H9 (cell line): ENCODE results near the gene HYAL4. TPM values are rescaled to one million over a fixed set of nuclear protein-coding genes. Genes with fewer than 3 reads are reported as not detected.

Source experiments
- DNase-seq: peaks from one replicate; pipeline ENCODE4 v3.0.0-alpha.2; 2017
- H2AFZ ChIP-seq: one replicate; pipeline ENCODE4 v1.6.1; 2013; ENCODE audit warnings: mild to moderate bottlenecking, low read length, control low read depth, moderate library complexity
- H2AK5ac ChIP-seq: 2 replicates; pipeline ENCODE4 v1.6.1; 2013; ENCODE audit warnings: low read length, control low read depth, mixed read lengths; ENCODE audit not compliant: insufficient read length
- H2BK120ac ChIP-seq: one replicate; pipeline ENCODE4 v1.6.1; 2013; ENCODE audit warnings: low read depth, mild to moderate bottlenecking, low read length, control low read depth, inconsistent platforms; ENCODE audit not compliant: poor library complexity, severe bottlenecking
- H2BK12ac ChIP-seq: 2 replicates; pipeline ENCODE4 v1.6.1; 2013; ENCODE audit warnings: low read length, control low read depth, mixed read lengths, low read depth; ENCODE audit not compliant: insufficient read length
- H2BK15ac ChIP-seq: 2 replicates; pipeline ENCODE4 v1.6.1; 2013; ENCODE audit warnings: low read depth, low read length, control low read depth
- H2BK20ac ChIP-seq: one replicate; pipeline ENCODE4 v1.6.1; 2013; ENCODE audit warnings: low read depth, mild to moderate bottlenecking, low read length, control low read depth, inconsistent platforms; ENCODE audit not compliant: poor library complexity, severe bottlenecking
- H2BK5ac ChIP-seq: 2 replicates; pipeline ENCODE4 v1.6.1; 2013; ENCODE audit warnings: low read length, control low read depth, mixed read lengths; ENCODE audit not compliant: insufficient read length
- H3K14ac ChIP-seq: 2 replicates; pipeline ENCODE4 v1.6.1; 2013; ENCODE audit warnings: low read length, control low read depth; ENCODE audit not compliant: insufficient read depth
- H3K18ac ChIP-seq: 2 replicates; pipeline ENCODE4 v1.6.1; 2013; ENCODE audit warnings: low read depth, mild to moderate bottlenecking, mixed read lengths, low read length, control low read depth; ENCODE audit not compliant: insufficient read length
- H3K23ac ChIP-seq: 2 replicates; pipeline ENCODE4 v1.6.1; 2013; ENCODE audit warnings: low read length, control low read depth, mixed read lengths, low read depth; ENCODE audit not compliant: insufficient read length
- H3K23me2 ChIP-seq: 2 replicates; pipeline ENCODE4 v1.6.1; 2013; ENCODE audit warnings: low read depth, mild to moderate bottlenecking, mixed read lengths, low read length, control low read depth; ENCODE audit not compliant: insufficient read length, poor library complexity, severe bottlenecking
- H3K27ac ChIP-seq: 2 replicates; pipeline ENCODE4 v1.5.1; 2013; ENCODE audit warnings: low read length, control low read depth, mixed read lengths, low read depth; ENCODE audit not compliant: insufficient read length
- H3K27me3 ChIP-seq: 2 replicates; pipeline ENCODE4 v1.6.1; 2013; ENCODE audit warnings: low read length, control low read depth, inconsistent platforms; ENCODE audit not compliant: insufficient read depth
- H3K4ac ChIP-seq: 2 replicates; pipeline ENCODE4 v1.6.1; 2013; ENCODE audit warnings: low read depth, mild to moderate bottlenecking, control low read depth, inconsistent platforms, low read length, moderate library complexity
- H3K4me1 ChIP-seq: 2 replicates; pipeline ENCODE4 v1.6.1; 2013; ENCODE audit warnings: low read length, control low read depth, inconsistent platforms; ENCODE audit not compliant: insufficient read depth
- H3K4me2 ChIP-seq: 2 replicates; pipeline ENCODE4 v1.6.1; 2013; ENCODE audit warnings: low read length, control low read depth, mixed read lengths; ENCODE audit not compliant: insufficient read length, insufficient read depth
- H3K56ac ChIP-seq: 2 replicates; pipeline ENCODE4 v1.6.1; 2013; ENCODE audit warnings: low read depth, mild to moderate bottlenecking, mixed read lengths, low read length, control low read depth; ENCODE audit not compliant: insufficient read length
- H3K79me1 ChIP-seq: 2 replicates; pipeline ENCODE4 v1.6.1; 2013; ENCODE audit warnings: low read depth, mild to moderate bottlenecking, moderate library complexity, low read length, control low read depth, inconsistent platforms; ENCODE audit not compliant: insufficient read depth, poor library complexity, severe bottlenecking
- H3K79me2 ChIP-seq: 2 replicates; pipeline ENCODE4 v1.6.1; 2013; ENCODE audit warnings: low read length, control low read depth, inconsistent platforms; ENCODE audit not compliant: insufficient read depth
- H3K9ac ChIP-seq: 2 replicates; pipeline ENCODE4 v1.6.1; 2013; ENCODE audit warnings: low read length, control low read depth, mixed read lengths; ENCODE audit not compliant: insufficient read length; ENCODE audit errors: extremely low read depth
- H3K9me3 ChIP-seq: one replicate; pipeline ENCODE4 v1.6.1; 2013; ENCODE audit warnings: low read depth, low read length, inconsistent platforms; ENCODE audit not compliant: control insufficient read depth
- H3T11ph ChIP-seq: one replicate; pipeline ENCODE4 v1.6.1; 2013; ENCODE audit warnings: mild to moderate bottlenecking, low read length, control low read depth, inconsistent platforms
- H4K20me1 ChIP-seq: one replicate; pipeline ENCODE4 v1.6.1; 2013; ENCODE audit not compliant: control insufficient read depth, insufficient read length, insufficient read depth
- H4K5ac ChIP-seq: 2 replicates; pipeline ENCODE4 v1.6.1; 2013; ENCODE audit warnings: low read depth, mild to moderate bottlenecking, mixed read lengths, low read length, control low read depth; ENCODE audit not compliant: insufficient read length
- H4K8ac ChIP-seq: replicated peaks from 2 replicates; pipeline ENCODE4 v1.6.1; 2013; ENCODE audit warnings: low read length, control low read depth, mixed read lengths, low read depth; ENCODE audit not compliant: insufficient read length
- H4K91ac ChIP-seq: 2 replicates; pipeline ENCODE4 v1.6.1; 2013; ENCODE audit warnings: low read depth, mild to moderate bottlenecking, moderate library complexity, mixed read lengths, low read length, control low read depth; ENCODE audit not compliant: insufficient read length
- H3K27ac Mint-ChIP-seq, 3 experiments: 2 replicates in 2 of 3; 3 replicates in 1 of 3; pipeline ENCODE4 v1.8.0; 2020 to 2021; ENCODE audit warnings: mixed read lengths in 3 of 3, mild to moderate bottlenecking in 1 of 3, moderate library complexity in 1 of 3
- H3K27me3 Mint-ChIP-seq: 2 replicates; pipeline ENCODE4 v1.8.0; 2021; ENCODE audit warnings: low read depth, mild to moderate bottlenecking, moderate library complexity, mixed read lengths
- H3K36me3 Mint-ChIP-seq, 3 experiments: 2 replicates in 2 of 3; 3 replicates in 1 of 3; pipeline ENCODE4 v1.8.0; 2020 to 2021; ENCODE audit warnings: low read depth in 3 of 3, mixed read lengths in 3 of 3; ENCODE audit not compliant: insufficient read depth in 1 of 3
- H3K4me1 Mint-ChIP-seq, 2 experiments: 2 replicates each; pipeline ENCODE4 v1.8.0; 2020; ENCODE audit warnings: mixed read lengths in 2 of 2
- H3K4me3 Mint-ChIP-seq, 2 experiments: 2 replicates in 1 of 2; 3 replicates in 1 of 2; pipeline ENCODE4 v1.8.0; 2020 to 2021; ENCODE audit warnings: mild to moderate bottlenecking in 2 of 2, mixed read lengths in 2 of 2, moderate library complexity in 1 of 2
- H3K9me3 Mint-ChIP-seq, 2 experiments: 2 replicates in 1 of 2; 3 replicates in 1 of 2; pipeline ENCODE4 v1.8.0; 2020; ENCODE audit warnings: mild to moderate bottlenecking in 2 of 2, mixed read lengths in 2 of 2, moderate library complexity in 1 of 2
- CTCF ChIP-seq: fragments of 200-600 bp; sonication (generic); conservative IDR thresholded peaks from 3 replicates; pipeline ENCODE4 v1.8.0; 2021; ENCODE audit warnings: antibody characterized with exemption, mild to moderate bottlenecking
- WGBS: extraction: QIAGEN DNeasy Blood & Tissue Kit; methylation state at CpG from one replicate; pipeline ENCODE4 v1.1.7; 2013; ENCODE audit warnings: missing lambda C conversion rate, low lambda C conversion rate, mixed read lengths; ENCODE audit not compliant: insufficient read length; ENCODE audit errors: extremely low coverage; 5-methylcytosine and 5-hydroxymethylcytosine counted together
- total RNA-seq: library from RNA; stranded (reverse); gene quantifications from 2 replicates; pipeline ENCODE4 v1.2.1, GENCODE V29; 2021

HYAL4 gene
- total RNA-seq, 1 experiment from 2014 or later = not detected

GRCh38 chr7:123847868-123848267, 2.9 kb downstream of the HYAL4 start:
- H3K9me3 ChIP-seq = no peaks in the 10 kb centered on the region
- no peak overlapping the region for H2AFZ ChIP-seq
- no peaks in the 10 kb centered on the region for H3K79me1 ChIP-seq
- H2BK5ac ChIP-seq = no peak overlapping the region
- no CpG with 5 or more reads among the region's 1 CpG for WGBS
- Mint-ChIP-seq H3K4me3 (no peak overlapping the region), H3K4me1 (peaks cover 0 to 3% of the 10 kb centered on the region in 2 experiments; a peak in 1 of 4 replicates), H3K9me3 (peaks cover 2 to 7% of the 10 kb centered on the region in 2 experiments; a peak in 3 of 5 replicates), H3K27ac (no peak overlapping the region), H3K27me3 (no peaks in the 10 kb centered on the region), H3K36me3 (peaks cover 0 to 3% (median 0%) of the 10 kb centered on the region in 3 experiments; a peak in 2 of 7 replicates)
- no peak overlapping the region for H2AK5ac ChIP-seq
- H3K4ac ChIP-seq = no peak overlapping the region
- H3K23ac ChIP-seq = no peak overlapping the region
- no peak overlapping the region for H4K5ac ChIP-seq
- no peaks in the 10 kb centered on the region for H3K27me3 ChIP-seq
- no peak for TF ChIP-seq CTCF
- H2BK12ac ChIP-seq = no peak overlapping the region
- H3K18ac ChIP-seq = no peak overlapping the region
- H3K14ac ChIP-seq = no peak overlapping the region
- H3K56ac ChIP-seq = no peak overlapping the region
- no peaks in the 10 kb centered on the region for H4K20me1 ChIP-seq
- no peak overlapping the region for H3K27ac ChIP-seq
- no peak overlapping the region for H3K4me2 ChIP-seq
- H3K4me1 ChIP-seq = no peaks in the 10 kb centered on the region
- H4K91ac ChIP-seq = no peak overlapping the region
- H2BK120ac ChIP-seq = no peak overlapping the region
- no peaks in the 10 kb centered on the region for H3K79me2 ChIP-seq
- no peak overlapping the region for H2BK15ac ChIP-seq
- H2BK20ac ChIP-seq = no peak overlapping the region
- no peaks in the 10 kb centered on the region for H3K23me2 ChIP-seq
- no peak overlapping the region for H3T11ph ChIP-seq
- H3K9ac ChIP-seq = no peak overlapping the region
- no peak for DNase-seq
- H4K8ac ChIP-seq = no peak overlapping the region
